ENCODE results near the gene ZNF532. TPM values are rescaled to one million over a fixed set of nuclear protein-coding genes. Genes with fewer than 3 reads are reported as not detected.

Gene ZNF532
- total RNA-seq, 1 donor from 2014 or later = 53.3 TPM

GRCh38 chr18:58990720-58991119, 126.0 kb downstream of the ZNF532 start:
- intact Hi-C loops (cut with DNase I) = no loop called here
- DNase-seq (no peak), ATAC-seq (ENCODE audit: poor library complexity) (peak; percentile 27)

- intact Hi-C loops (cut with DNase I) = no loop called here
- no peak for DNase-seq
- peak; percentile 19 for ATAC-seq (ENCODE audit: poor library complexity)
Observed at GRCh38 chr18:58991167-58991798, 126.6 kb downstream of the ZNF532 start.

GRCh38 chr18:58992301-58993231, 127.9 kb downstream of the ZNF532 start:
- intact Hi-C loops (cut with DNase I) = no loop called here
- no peak for DNase-seq
- no peak for ATAC-seq (ENCODE audit: poor library complexity)

- no peak for DNase-seq
- intact Hi-C loops (cut with DNase I) = no loop called here
- ATAC-seq (ENCODE audit: poor library complexity) = no peak
Observed at GRCh38 chr18:58993260-58993659, 128.6 kb downstream of the ZNF532 start.

- DNase-seq (no peak), ATAC-seq (ENCODE audit: poor library complexity) (no peak)
- intact Hi-C loops (cut with DNase I) = no loop called here
Observed at GRCh38 chr18:58995663-58996062, 131.0 kb downstream of the ZNF532 start.

GRCh38 chr18:58996131-58996641, 131.5 kb downstream of the ZNF532 start:
- ATAC-seq (ENCODE audit: poor library complexity) = peak; percentile 46
- no peak for DNase-seq
- intact Hi-C loops (cut with DNase I) = no loop called here

- intact Hi-C loops (cut with DNase I) = no loop called here
- ATAC-seq (ENCODE audit: poor library complexity) (no peak), DNase-seq (no peak)
Observed at GRCh38 chr18:58996696-58997095, 132.0 kb downstream of the ZNF532 start.

- ATAC-seq (ENCODE audit: poor library complexity) (peak; percentile 40), DNase-seq (no peak)
- intact Hi-C loops (cut with DNase I) = no loop called here
Observed at GRCh38 chr18:58997811-58998337, 133.2 kb downstream of the ZNF532 start.

GRCh38 chr18:58998401-58999203, 133.9 kb downstream of the ZNF532 start:
- DNase-seq (peak; percentile 75), ATAC-seq (ENCODE audit: poor library complexity) (peak; percentile 90)
- intact Hi-C loops (cut with DNase I) = no loop called here

GRCh38 chr18:59001166-59001565, 136.5 kb downstream of the ZNF532 start:
- intact Hi-C loops (cut with DNase I) = no loop called here
- no peak for ATAC-seq (ENCODE audit: poor library complexity)
- no peak for DNase-seq

GRCh38 chr18:59001721-59002120, 137.0 kb downstream of the ZNF532 start:
- DNase-seq (no peak), ATAC-seq (ENCODE audit: poor library complexity) (no peak)
- intact Hi-C loops (cut with DNase I) = no loop called here

GRCh38 chr18:59002974-59003594, 138.4 kb downstream of the ZNF532 start:
- intact Hi-C loops (cut with DNase I) = no loop called here

GRCh38 chr18:59005262-59005661, 140.6 kb downstream of the ZNF532 start:
- intact Hi-C loops (cut with DNase I) = no loop called here
- peak; percentile 71 for DNase-seq

More at GRCh38 chr18:59002974-59003594, 138.4 kb downstream of the ZNF532 start:
- DNase-seq (no peak), ATAC-seq (ENCODE audit: poor library complexity) (no peak)

GRCh38 chr18:59006461-59007067, 141.9 kb downstream of the ZNF532 start:
- DNase-seq (no peak), ATAC-seq (ENCODE audit: poor library complexity) (no peak)
- intact Hi-C loops (cut with DNase I) = no loop called here

More at GRCh38 chr18:59005262-59005661, 140.6 kb downstream of the ZNF532 start:
- peak; percentile 91 for ATAC-seq (ENCODE audit: poor library complexity)

GRCh38 chr18:59008302-59008974, 143.8 kb downstream of the ZNF532 start:
- ATAC-seq (ENCODE audit: poor library complexity) = no peak
- intact Hi-C loops (cut with DNase I) = no loop called here
- DNase-seq = no peak

GRCh38 chr18:59009846-59010245, 145.2 kb downstream of the ZNF532 start:
- intact Hi-C loops (cut with DNase I) = no loop called here
- DNase-seq (no peak), ATAC-seq (ENCODE audit: poor library complexity) (peak; percentile 23)

GRCh38 chr18:59011289-59011688, 146.6 kb downstream of the ZNF532 start:
- ATAC-seq (ENCODE audit: poor library complexity) (no peak), DNase-seq (no peak)
- intact Hi-C loops (cut with DNase I) = no loop called here

Measured in Right ventricle myocardium superior (tissue), 1 donor.